Mucosa of descending colon (tissue), 3 donors: Measurements from ENCODE around the gene APOL5. TPM values are rescaled to one million over a fixed set of nuclear protein-coding genes. Genes with fewer than 3 reads are reported as not detected.

Experiments used
- ATAC-seq: fragments of 200-7000 bp; cut with Tn5 transposase; one replicate; pipeline ENCODE4 v1.9.1; 2020; ENCODE audit warnings: mild to moderate bottlenecking, moderate library complexity
- DNase-seq, 3 donors: peaks; one replicate each; pipeline ENCODE4 v3.0.0-alpha.2; 2020
- H3K36me3 ChIP-seq: fragments of 200-600 bp; one replicate; pipeline ENCODE4 v1.8.0; 2021; ENCODE audit warnings: low read depth, mild to moderate bottlenecking
- H3K4me1 ChIP-seq: fragments of 200-600 bp; one replicate; pipeline ENCODE4 v1.8.0; 2021; ENCODE audit warnings: low read depth, mild to moderate bottlenecking
- H3K4me3 ChIP-seq: fragments of 200-600 bp; one replicate; pipeline ENCODE4 v1.8.0; 2021; ENCODE audit warnings: mild to moderate bottlenecking
- H3K9me3 ChIP-seq: fragments of 200-600 bp; one replicate; pipeline ENCODE4 v1.8.0; 2021; ENCODE audit warnings: mild to moderate bottlenecking
- intact Hi-C, 2 donors: fragments of 100-400 bp; cut with DNase I in 1 of 2; cut with micrococcal nuclease in 1 of 2; formaldehyde crosslinking; loops; one replicate each; pipeline versions ENCODE4 v1.11.0 to v1.11.1; 2022; cut with DNase I, micrococcal nuclease
- total RNA-seq, 3 donors: library from RNA; stranded (reverse); fragmentation: NEBNext Ultra II Directional in 2 of 3; extraction: Animal tissue kit (Norgen Biotek cat#: 25700) in 2 of 3; gene quantifications; one replicate each; pipeline versions ENCODE4 v1.2.1 to v1.2.4, GENCODE V29; 2021 to 2023
- TF ChIP-seq, protein P1 (sequence below): fragments of 200-600 bp; IDR thresholded peaks from one replicate; pipeline ENCODE4 v1.8.0; 2022; ENCODE audit warnings: antibody characterized with exemption, mild to moderate bottlenecking
- donor health status: DM: no; HTN: no; CAD: no; lungs with moderate emphysema.
- donor health status: DM: no; HTN: no; CAD: no.
- donor health status: DM: no; HTN: yes; CAD: no.

APOL5 gene
- total RNA-seq, 3 donors from 2014 or later, result not detected

DNA sequence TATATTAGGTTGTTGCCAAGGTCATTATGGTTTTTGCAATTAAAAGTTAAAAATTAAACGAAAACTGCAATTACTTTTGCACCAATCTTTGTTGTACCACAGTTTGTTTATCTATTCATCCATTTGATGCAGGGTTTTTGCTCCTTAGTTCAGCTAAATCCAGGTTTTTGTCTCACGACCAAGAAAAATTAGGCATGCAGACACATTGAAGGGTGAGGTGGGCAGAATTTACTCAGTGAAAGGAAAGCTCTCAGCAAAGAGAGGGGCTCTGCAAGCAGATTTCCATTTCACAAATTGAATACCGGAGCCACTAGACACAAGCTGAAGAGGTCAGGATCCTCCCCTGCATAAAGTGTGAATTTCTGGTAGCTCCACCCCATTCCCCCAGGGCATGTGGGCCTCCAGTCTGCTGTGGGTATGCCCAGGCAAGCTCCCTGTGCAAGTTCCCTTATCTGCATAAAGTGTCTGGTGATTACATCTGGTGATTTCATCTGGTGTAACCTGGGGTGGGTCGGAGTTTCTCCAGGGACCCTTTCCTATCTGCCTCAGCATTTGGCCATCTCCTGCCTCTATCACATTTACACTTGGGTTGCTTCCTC lies 36.1 kb upstream of the APOL5 start:
- DNase-seq, result no peak
- H3K9me3 ChIP-seq, result no peaks in the 10 kb centered on the region
- no peaks in the 10 kb centered on the region for H3K36me3 ChIP-seq
- intact Hi-C loops, result no loop called here
- TF ChIP-seq, protein P1, sequence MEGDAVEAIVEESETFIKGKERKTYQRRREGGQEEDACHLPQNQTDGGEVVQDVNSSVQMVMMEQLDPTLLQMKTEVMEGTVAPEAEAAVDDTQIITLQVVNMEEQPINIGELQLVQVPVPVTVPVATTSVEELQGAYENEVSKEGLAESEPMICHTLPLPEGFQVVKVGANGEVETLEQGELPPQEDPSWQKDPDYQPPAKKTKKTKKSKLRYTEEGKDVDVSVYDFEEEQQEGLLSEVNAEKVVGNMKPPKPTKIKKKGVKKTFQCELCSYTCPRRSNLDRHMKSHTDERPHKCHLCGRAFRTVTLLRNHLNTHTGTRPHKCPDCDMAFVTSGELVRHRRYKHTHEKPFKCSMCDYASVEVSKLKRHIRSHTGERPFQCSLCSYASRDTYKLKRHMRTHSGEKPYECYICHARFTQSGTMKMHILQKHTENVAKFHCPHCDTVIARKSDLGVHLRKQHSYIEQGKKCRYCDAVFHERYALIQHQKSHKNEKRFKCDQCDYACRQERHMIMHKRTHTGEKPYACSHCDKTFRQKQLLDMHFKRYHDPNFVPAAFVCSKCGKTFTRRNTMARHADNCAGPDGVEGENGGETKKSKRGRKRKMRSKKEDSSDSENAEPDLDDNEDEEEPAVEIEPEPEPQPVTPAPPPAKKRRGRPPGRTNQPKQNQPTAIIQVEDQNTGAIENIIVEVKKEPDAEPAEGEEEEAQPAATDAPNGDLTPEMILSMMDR, result no peak
- ATAC-seq, result no peak
- no peaks in the 10 kb centered on the region for H3K4me1 ChIP-seq
- H3K4me3 ChIP-seq, result no peak overlapping the region

DNA sequence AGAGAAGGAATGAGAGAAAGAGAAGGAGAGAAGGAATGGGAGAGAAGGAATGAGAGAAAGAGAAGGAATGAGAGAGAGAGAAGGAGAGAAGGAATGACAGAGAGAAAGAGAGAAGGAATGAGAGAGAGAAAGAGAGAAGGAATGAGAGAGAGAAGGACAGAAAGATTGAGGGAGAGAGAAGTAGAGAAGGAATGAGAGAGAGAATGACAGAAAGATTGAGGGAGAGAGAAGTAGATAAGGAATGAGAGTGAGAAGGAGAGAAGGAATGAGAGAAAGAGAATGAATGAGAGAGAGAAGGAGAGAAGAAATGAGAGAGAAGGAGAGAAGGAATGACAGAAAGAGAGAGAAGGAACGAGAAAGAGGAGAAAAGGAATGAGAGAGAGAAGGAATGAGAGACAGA lies 34.1 kb upstream of the APOL5 start:
- DNase-seq, result no peak
- Histone ChIP-seq H3K4me3 (no peak overlapping the region), H3K9me3 (no peaks in the 10 kb centered on the region), H3K36me3 (no peaks in the 10 kb centered on the region), H3K4me1 (no peaks in the 10 kb centered on the region)
- no peak for ATAC-seq
- TF ChIP-seq, protein P1, result no peak
- intact Hi-C loops, result no loop called here

DNA sequence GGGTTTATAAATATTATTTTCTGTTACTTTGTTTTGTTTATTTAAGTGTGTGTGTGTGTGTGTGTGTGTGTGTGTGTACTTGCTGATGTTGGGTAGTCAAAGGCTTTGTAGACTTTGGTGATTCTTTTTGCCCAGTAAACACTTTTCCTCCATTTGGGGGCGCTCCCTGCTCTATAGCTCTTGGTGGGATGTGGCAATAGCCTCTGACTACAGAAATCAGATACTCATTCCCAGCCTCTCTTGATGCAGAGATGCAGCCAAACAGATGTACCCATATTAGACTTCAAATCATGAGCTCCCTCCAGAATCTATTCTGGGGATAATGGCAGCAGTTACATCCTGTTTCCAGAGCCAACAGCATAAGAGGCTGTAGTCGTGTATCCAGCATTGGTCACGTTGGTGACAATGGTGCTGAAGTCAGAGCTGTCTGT lies 33.4 kb upstream of the APOL5 start:
- no peak for ATAC-seq
- intact Hi-C loops, result no loop called here
- DNase-seq, result peak in 1 of 3 donors; percentile 28

DNA sequence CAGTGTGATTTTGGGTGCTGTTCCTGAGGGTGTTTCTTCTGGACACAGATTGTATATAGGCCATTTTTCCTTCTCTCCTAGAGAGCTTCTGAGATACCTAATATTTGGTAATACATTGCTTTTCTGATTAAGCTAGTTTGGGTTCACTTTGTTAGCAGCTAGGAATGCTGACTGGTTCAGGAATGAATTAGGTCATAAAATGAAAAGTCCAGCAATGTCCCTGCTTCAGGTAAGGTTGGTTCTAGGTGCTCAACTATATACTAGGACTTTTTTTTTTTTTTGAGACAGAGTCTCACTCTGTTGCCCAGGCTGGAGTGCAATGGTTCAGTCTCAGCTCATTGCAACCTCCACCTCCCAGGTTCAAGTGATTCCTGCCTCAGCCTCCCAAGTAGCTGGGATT lies 32.9 kb upstream of the APOL5 start:
- intact Hi-C loops, result no loop called here
- no peaks in the 10 kb centered on the region for H3K36me3 ChIP-seq

More for the DNA sequence above, 33.4 kb upstream of the APOL5 start:
- H3K4me3 ChIP-seq, result no peak overlapping the region
- H3K9me3 ChIP-seq, result no peaks in the 10 kb centered on the region
- H3K36me3 ChIP-seq, result no peaks in the 10 kb centered on the region
- TF ChIP-seq, protein P1, result no peak
- H3K4me1 ChIP-seq, result no peaks in the 10 kb centered on the region

DNA sequence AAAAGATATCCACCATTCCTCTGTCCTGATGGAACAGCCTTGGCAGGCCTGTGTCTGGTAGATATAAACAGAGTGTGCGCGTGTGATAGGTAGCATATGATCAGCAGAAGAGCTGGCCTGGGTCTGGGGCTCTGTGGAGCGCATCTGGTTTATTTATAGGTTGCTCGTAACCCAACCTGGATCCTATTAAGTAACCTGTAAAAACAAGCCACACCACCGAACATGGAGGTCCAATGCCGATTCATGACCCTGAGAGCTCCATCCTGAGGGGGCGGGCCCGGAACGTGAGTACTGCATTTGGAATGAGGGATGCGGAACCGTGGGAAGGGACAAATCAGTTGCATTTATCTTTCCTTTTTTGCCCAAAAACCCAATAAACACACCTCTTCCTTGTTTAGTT lies 31.9 kb upstream of the APOL5 start:
- Histone ChIP-seq H3K9me3 (no peaks in the 10 kb centered on the region), H3K4me1 (no peaks in the 10 kb centered on the region), H3K36me3 (no peaks in the 10 kb centered on the region), H3K4me3 (no peak overlapping the region)
- no peak for ATAC-seq
- intact Hi-C loops, result no loop called here
- DNase-seq, result no peak
- TF ChIP-seq, protein P1, result no peak

More for the DNA sequence above, 32.9 kb upstream of the APOL5 start:
- TF ChIP-seq, protein P1, result no peak
- Histone ChIP-seq H3K4me1 (no peaks in the 10 kb centered on the region), H3K4me3 (no peak overlapping the region), H3K9me3 (no peaks in the 10 kb centered on the region)
- no peak for ATAC-seq
- DNase-seq, result no peak

DNA sequence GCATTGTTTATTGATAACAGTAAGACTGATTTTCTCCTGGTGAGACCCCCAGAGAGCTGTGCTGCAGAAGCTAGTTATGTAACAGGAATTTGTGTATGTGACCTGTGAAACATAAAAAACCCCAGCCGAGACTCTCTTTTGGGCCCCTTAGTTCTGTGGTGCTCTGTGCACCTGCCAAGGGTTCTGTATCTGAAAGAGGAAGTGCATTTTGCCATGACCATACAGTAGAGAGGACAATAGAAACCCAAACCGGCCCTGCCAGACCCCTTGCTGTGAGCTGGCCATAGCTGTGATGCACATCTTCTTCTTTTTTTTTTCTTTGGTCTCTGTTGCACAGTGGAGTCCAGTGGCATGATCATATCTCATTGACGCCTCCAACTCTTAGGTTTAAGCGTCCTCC lies 31.4 kb upstream of the APOL5 start:
- Histone ChIP-seq H3K36me3 (no peaks in the 10 kb centered on the region), H3K4me1 (no peaks in the 10 kb centered on the region), H3K9me3 (no peaks in the 10 kb centered on the region), H3K4me3 (no peak overlapping the region)
- no peak for DNase-seq
- no peak for ATAC-seq
- intact Hi-C loops, result no loop called here
- TF ChIP-seq, protein P1, result no peak
